Measurements from ENCODE around the gene C4BPB.

The C4BPB gene

GRCh38 chr1:207091200-207091908 is 2.7 kb downstream of the C4BPB start:
- DNase-seq (ENCODE audit: low read depth) = no peak
- TF ChIP-seq, protein P1, sequence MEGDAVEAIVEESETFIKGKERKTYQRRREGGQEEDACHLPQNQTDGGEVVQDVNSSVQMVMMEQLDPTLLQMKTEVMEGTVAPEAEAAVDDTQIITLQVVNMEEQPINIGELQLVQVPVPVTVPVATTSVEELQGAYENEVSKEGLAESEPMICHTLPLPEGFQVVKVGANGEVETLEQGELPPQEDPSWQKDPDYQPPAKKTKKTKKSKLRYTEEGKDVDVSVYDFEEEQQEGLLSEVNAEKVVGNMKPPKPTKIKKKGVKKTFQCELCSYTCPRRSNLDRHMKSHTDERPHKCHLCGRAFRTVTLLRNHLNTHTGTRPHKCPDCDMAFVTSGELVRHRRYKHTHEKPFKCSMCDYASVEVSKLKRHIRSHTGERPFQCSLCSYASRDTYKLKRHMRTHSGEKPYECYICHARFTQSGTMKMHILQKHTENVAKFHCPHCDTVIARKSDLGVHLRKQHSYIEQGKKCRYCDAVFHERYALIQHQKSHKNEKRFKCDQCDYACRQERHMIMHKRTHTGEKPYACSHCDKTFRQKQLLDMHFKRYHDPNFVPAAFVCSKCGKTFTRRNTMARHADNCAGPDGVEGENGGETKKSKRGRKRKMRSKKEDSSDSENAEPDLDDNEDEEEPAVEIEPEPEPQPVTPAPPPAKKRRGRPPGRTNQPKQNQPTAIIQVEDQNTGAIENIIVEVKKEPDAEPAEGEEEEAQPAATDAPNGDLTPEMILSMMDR (IDR thresholded peaks at IDR 0.05; ENCODE audit: control insufficient read depth, insufficient read depth, low read depth, low read length, missing control alignments) = no peak
- H3K4me3 ChIP-seq (ENCODE audit: control insufficient read depth, low read depth, low read length) = no peak overlapping the region

- no peak overlapping the region for H3K4me3 ChIP-seq (ENCODE audit: control insufficient read depth, low read depth, low read length)
- TF ChIP-seq, protein P1 (IDR thresholded peaks at IDR 0.05; ENCODE audit: control insufficient read depth, insufficient read depth, low read depth, low read length, missing control alignments) = no peak
- DNase-seq (ENCODE audit: low read depth) = no peak
Measured at GRCh38 chr1:207093944-207094343, 5.3 kb downstream of the C4BPB start.

DNA sequence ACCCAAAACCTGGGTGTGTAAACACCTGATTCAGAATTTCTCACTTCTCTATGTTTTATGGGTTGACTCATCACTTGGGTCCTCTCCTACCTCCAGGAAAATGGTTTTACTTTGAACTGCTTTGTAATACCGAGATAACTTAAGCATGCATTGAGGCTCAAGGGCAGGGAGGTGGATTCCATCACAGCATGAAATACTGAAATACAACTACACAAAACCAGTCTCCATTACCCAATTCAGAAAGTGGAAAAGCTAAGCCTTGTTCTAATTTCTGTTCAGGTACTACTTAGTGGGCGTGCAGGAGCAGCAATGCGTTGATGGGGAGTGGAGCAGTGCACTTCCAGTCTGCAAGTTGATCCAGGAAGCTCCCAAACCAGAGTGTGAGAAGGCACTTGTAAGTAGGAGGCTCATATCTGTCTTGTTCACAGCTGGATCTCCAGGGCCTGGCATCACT is 9.2 kb downstream of the C4BPB start:
- H3K4me3 ChIP-seq (ENCODE audit: control insufficient read depth, low read depth, low read length) = no peak overlapping the region
- no peak for DNase-seq (ENCODE audit: low read depth)
- TF ChIP-seq, protein P1 (IDR thresholded peaks at IDR 0.05; ENCODE audit: control insufficient read depth, insufficient read depth, low read depth, low read length, missing control alignments) = no peak

GRCh38 chr1:207101720-207102119 is 13.1 kb downstream of the C4BPB start:
- TF ChIP-seq, protein P1 (IDR thresholded peaks at IDR 0.05; ENCODE audit: control insufficient read depth, insufficient read depth, low read depth, low read length, missing control alignments) = no peak
- no peak for DNase-seq (ENCODE audit: low read depth)
- no peak overlapping the region for H3K4me3 ChIP-seq (ENCODE audit: control insufficient read depth, low read depth, low read length)

DNA sequence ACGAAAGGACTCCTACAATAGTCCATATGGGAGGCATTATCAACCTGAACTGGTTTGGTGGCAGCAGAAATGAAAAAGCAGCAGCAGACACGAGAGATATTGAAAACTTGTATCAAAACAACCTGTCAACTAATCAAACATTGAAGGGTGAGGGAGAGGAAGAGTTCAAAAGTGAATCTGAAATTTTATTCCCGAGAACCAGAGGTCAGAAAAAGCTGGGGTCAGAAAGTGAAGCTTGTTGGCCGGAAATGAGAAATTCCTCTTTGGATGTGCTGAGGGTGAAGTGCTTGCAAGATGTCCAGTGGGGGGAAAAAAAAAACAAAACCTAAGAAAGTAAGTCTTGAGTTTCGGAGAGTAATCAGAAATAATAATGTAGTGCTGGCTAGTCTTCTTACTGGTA is 13.5 kb downstream of the C4BPB start:
- TF ChIP-seq, protein P1 (IDR thresholded peaks at IDR 0.05; ENCODE audit: control insufficient read depth, insufficient read depth, low read depth, low read length, missing control alignments) = no peak
- H3K4me3 ChIP-seq (ENCODE audit: control insufficient read depth, low read depth, low read length) = no peak overlapping the region
- DNase-seq (ENCODE audit: low read depth) = no peak

- TF ChIP-seq, protein P1 (IDR thresholded peaks at IDR 0.05; ENCODE audit: control insufficient read depth, insufficient read depth, low read depth, low read length, missing control alignments) = no peak
- no peak for DNase-seq (ENCODE audit: low read depth)
- no peak overlapping the region for H3K4me3 ChIP-seq (ENCODE audit: control insufficient read depth, low read depth, low read length)
Measured at GRCh38 chr1:207102659-207103058, 14.0 kb downstream of the C4BPB start.

Data from AG09309 (cell line).